NB4 (cell line): ENCODE results near the gene PCSK2.

Source experiments
- DNase-seq: peaks from one replicate; pipeline ENCODE4 v3.0.0; 2010; ENCODE audit warnings: low read depth
- H3K4me3 ChIP-seq: one replicate; pipeline ENCODE4 v1.5.1; 2011; ENCODE audit warnings: mild to moderate bottlenecking, low read depth, low read length, moderate library complexity
- CTCF ChIP-seq: IDR thresholded peaks from one replicate; pipeline ENCODE4 v1.5.1; 2012; ENCODE audit warnings: low read depth, low read length
- MAX ChIP-seq: IDR thresholded peaks from 2 replicates; pipeline ENCODE4 v1.6.1; 2011; ENCODE audit warnings: low read depth, low read length
- MYC ChIP-seq: IDR thresholded peaks from 2 replicates; pipeline ENCODE4 v1.6.1; 2011; ENCODE audit warnings: low read depth, low read length
- POLR2A ChIP-seq: IDR thresholded peaks from 2 replicates; pipeline ENCODE4 v1.6.1; 2011; ENCODE audit warnings: mild to moderate bottlenecking; ENCODE audit not compliant: insufficient read length; ENCODE audit errors: extremely low read depth

Gene PCSK2

GRCh38 chr20:17445543-17445942 is 218.7 kb downstream of the PCSK2 start:
- DNase-seq = no peak
- H3K4me3 ChIP-seq = no peak overlapping the region
- TF ChIP-seq MAX (no peak), POLR2A (no peak), MYC (no peak), CTCF (no peak)

- H3K4me3 ChIP-seq = no peak overlapping the region
- no peak for DNase-seq
- TF ChIP-seq CTCF = no peak
- TF ChIP-seq MYC = no peak
- TF ChIP-seq POLR2A = no peak
- no peak for TF ChIP-seq MAX
Observed at GRCh38 chr20:17446171-17446570, 219.3 kb downstream of the PCSK2 start.

- H3K4me3 ChIP-seq = no peak overlapping the region
- DNase-seq = no peak
- TF ChIP-seq MAX (no peak), MYC (no peak), CTCF (no peak), POLR2A (no peak)
Observed at GRCh38 chr20:17448071-17448470, 221.2 kb downstream of the PCSK2 start.

GRCh38 chr20:17449031-17449430 is 222.2 kb downstream of the PCSK2 start:
- DNase-seq = no peak
- no peak overlapping the region for H3K4me3 ChIP-seq
- TF ChIP-seq MAX (no peak), MYC (no peak), CTCF (no peak), POLR2A (no peak)

GRCh38 chr20:17452441-17452840 is 225.6 kb downstream of the PCSK2 start:
- no peak for DNase-seq
- TF ChIP-seq POLR2A (no peak), MAX (no peak)
- H3K4me3 ChIP-seq = no peak overlapping the region

GRCh38 chr20:17453592-17453991 is 226.8 kb downstream of the PCSK2 start:
- no peak for DNase-seq
- no peak overlapping the region for H3K4me3 ChIP-seq
- TF ChIP-seq MYC = no peak

- H3K4me3 ChIP-seq = no peak overlapping the region
- TF ChIP-seq MYC = no peak
- TF ChIP-seq CTCF = no peak
- TF ChIP-seq POLR2A = no peak
- no peak for TF ChIP-seq MAX
- no peak for DNase-seq
Observed at GRCh38 chr20:17456279-17456678, 229.4 kb downstream of the PCSK2 start.
